Stimulated activated CD4-positive, alpha-beta T cell treated with anti-CD3 and anti-CD28 coated beads, Interleukin-1b, Interleukin-23, amount 100 ng/mL, for 4 hours (primary cell): ENCODE data around the gene ADIPOQ.
"Not testable (repeated sequence)": the region's sequence is repeated elsewhere in the genome, so short reads cannot be mapped to it uniquely, and the experiment has no call there.

Source experiments
- DNase-seq, 2 donors: peaks; one replicate each; pipeline ENCODE4 v3.0.0-alpha.2; 2020; ENCODE audit warnings: low read depth in 2 of 2

The ADIPOQ gene

DNA sequence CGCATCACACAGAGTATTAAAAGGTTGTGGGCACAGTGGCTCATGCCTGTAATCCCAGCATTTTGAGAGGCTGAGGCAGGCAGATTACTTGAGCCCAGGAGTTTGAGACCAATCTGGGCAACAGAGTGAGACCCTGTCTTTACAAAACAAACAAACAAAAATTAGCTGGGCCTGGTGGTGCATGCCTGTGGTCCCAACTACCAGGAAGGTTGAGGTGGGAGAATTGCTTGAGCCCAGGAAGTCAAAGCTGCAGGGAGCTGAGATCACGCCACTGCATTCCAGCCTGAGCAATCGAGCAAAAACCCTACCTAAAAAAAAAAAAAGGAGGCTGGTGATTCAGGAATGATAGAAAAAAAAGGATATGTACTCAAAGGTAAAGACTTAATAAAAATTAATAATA, 59.6 kb downstream of the ADIPOQ start:
- DNase-seq = no peak

GRCh38 chr3:186902713-186903112, 60.2 kb downstream of the ADIPOQ start:
- no peak for DNase-seq

DNA sequence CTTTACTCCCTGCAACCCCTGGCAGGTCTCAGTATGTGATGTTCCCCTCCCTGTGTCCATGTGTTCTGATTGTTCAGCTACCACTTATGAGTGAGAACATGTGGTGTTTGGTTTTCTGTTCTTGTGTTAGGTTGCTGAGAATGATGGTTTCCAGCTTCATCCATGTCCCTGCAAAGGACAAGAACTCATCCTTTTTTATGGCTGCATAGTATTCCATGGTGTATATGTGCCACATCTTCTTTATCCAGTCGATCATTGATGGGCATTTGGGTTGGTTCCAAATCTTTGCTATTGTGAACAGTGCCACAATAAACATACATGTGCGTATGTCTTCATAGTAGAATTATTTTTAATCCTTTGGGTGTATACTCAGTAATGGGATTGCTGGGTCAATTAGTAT, 61.2 kb downstream of the ADIPOQ start:
- not testable (repeated sequence) for DNase-seq

DNA sequence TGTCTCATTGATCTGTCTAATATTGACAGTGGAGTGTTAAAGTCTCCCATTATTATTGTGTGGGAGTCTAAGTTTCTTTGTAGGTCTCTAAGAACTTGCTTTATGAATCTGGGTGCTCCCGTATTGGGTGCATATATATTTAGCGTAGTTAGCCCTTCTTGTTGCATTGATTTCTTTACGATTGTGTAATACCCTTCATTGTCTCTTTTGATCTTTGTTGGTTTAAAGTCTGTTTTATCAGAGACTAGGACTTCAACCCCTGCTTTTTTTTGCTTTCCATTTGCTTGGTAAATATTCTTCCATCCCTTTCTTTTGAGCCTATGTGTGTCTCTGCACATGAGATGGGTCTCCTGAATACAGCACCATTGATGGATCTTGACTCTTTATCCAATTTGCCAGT, 64.6 kb downstream of the ADIPOQ start:
- DNase-seq = not testable (repeated sequence)
